Transverse colon (tissue), 4 donors: Measurements from ENCODE around the gene MT1HL1. TPM values are rescaled to one million over a fixed set of nuclear protein-coding genes. Genes with fewer than 3 reads are reported as not detected.

Experiments
- DNase-seq: peaks from one replicate; pipeline ENCODE4 v3.0.0-alpha.2; 2019
- H3K27ac ChIP-seq, 4 donors: fragments of 200-600 bp; sonication (generic); 2 replicates each; pipeline ENCODE4 v1.5.1; 2016 to 2018; ENCODE audit warnings: inconsistent platforms in 4 of 4
- H3K27me3 ChIP-seq: fragments of 200-600 bp; sonication (generic); 2 replicates; pipeline ENCODE4 v1.5.1; 2017; ENCODE audit warnings: inconsistent platforms
- H3K36me3 ChIP-seq, 4 donors: fragments of 200-600 bp; sonication (generic); 2 replicates each; pipeline ENCODE4 v1.5.1; 2017 to 2019; ENCODE audit warnings: inconsistent platforms in 4 of 4
- H3K4me1 ChIP-seq, 4 donors: fragments of 200-600 bp; sonication (generic); 2 replicates each; pipeline ENCODE4 v1.5.1; 2017 to 2020; ENCODE audit warnings: inconsistent platforms in 4 of 4
- H3K4me3 ChIP-seq, 4 donors: fragments of 200-600 bp; sonication (generic); 1 replicate in 1 of 4; 2 replicates in 3 of 4; pipeline versions ENCODE4 v1.5.1 to v1.6.1; 2017 to 2019; ENCODE audit warnings: inconsistent platforms in 4 of 4
- H3K9me3 ChIP-seq, 2 donors: fragments of 200-600 bp; sonication (generic); 2 replicates each; pipeline ENCODE4 v1.5.1; 2017 to 2019; ENCODE audit warnings: inconsistent platforms in 2 of 2
- CTCF ChIP-seq, 5 experiments: fragments of 200-600 bp in 3 of 5; fragments of 450-650 bp in 2 of 5; sonication (generic) in 3 of 5; IDR thresholded peaks; 1 replicate in 2 of 5; 2 replicates in 3 of 5; pipeline ENCODE4 v1.5.1; 2016 to 2017; ENCODE audit warnings: antibody characterized with exemption in 5 of 5, inconsistent platforms in 3 of 5, mild to moderate bottlenecking in 2 of 5, moderate library complexity in 1 of 5
- EP300 ChIP-seq: sonication (generic); formaldehyde crosslinking; IDR thresholded peaks from one replicate; pipeline ENCODE4 v1.6.1; 2017; ENCODE audit warnings: antibody characterized with exemption, low read depth
- POLR2A ChIP-seq: fragments of 450-650 bp; IDR thresholded peaks from one replicate; pipeline ENCODE4 v1.6.1; 2016; ENCODE audit warnings: antibody characterized with exemption, mild to moderate bottlenecking, moderate library complexity
- POLR2AphosphoS5 ChIP-seq, 3 donors: sonication (generic); formaldehyde crosslinking; IDR thresholded peaks; one replicate each; pipeline ENCODE4 v1.6.1; 2016; ENCODE audit warnings: antibody characterized with exemption in 3 of 3
- WGBS, 2 donors: methylation state at CpG; one replicate each; pipeline ENCODE4 v1.1.5; 2018; ENCODE audit warnings: low coverage in 1 of 2; 5-methylcytosine and 5-hydroxymethylcytosine counted together
- in situ Hi-C, 4 donors: fragments of 200-750 bp; cut with MboI; loops; one replicate each; pipeline versions ENCODE4 v1.15.0 to v1.15.1; 2017; ENCODE audit warnings: low sequenced_read_pairs in 3 of 4, low pct_ligation_motif_present in 1 of 4, low pct_unique_long_range_greater_than_20kb in 1 of 4
- intact Hi-C: fragments of 100-400 bp; cut with DNase I; formaldehyde crosslinking; loops from one replicate; pipeline ENCODE4 v1.15.1; 2023; ENCODE audit warnings: low total_unique reads
- total RNA-seq, 4 donors: library from RNA; depleted of rRNA; stranded (reverse); fragments of >200 nt; gene quantifications; one replicate each; pipeline ENCODE4 v1.1.0, GENCODE V29; 2016

MT1HL1 gene
- total RNA-seq, 4 donors from 2014 or later = not detected

DNA sequence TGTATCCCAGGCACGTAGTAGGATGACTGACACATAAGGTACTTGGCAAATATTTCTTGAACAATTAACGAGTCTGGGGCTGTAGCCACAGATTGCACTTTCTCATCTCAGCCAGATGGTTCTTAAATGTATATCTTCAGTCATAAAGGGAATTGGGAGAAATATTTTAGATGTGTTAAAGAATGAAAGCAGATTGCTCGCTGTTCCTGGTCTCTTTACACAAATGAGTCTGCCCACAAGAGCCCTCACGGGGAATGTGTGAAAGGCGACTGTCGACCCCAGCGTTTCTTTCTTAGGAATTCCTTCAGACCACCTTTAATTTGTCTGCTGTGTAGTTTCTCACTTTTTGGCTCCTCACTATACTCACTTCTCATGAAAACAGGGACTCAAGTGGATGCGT is 725 bp downstream of the MT1HL1 start:
- TF ChIP-seq POLR2A (no peak), EP300 (no peak), CTCF (IDR thresholded peaks at IDR 0.05) (no peak), POLR2AphosphoS5 (IDR thresholded peaks at IDR 0.05) (no peak)
- Histone ChIP-seq H3K4me3 (no peak overlapping the region), H3K27me3 (no peaks in the 10 kb centered on the region), H3K9me3 (no peaks in the 10 kb centered on the region), H3K27ac (no peak overlapping the region), H3K4me1 (no peaks in the 10 kb centered on the region), H3K36me3 (no peaks in the 10 kb centered on the region)
- intact Hi-C loops (no loop called here), in situ Hi-C loops (no loop called here)
- WGBS, 2 donors = 76 to 80% methylated on average over 8 of the region's 8 CpGs
- DNase-seq = no peak

- in situ Hi-C loops = no loop called here
- Histone ChIP-seq H3K27me3 (no peaks in the 10 kb centered on the region), H3K9me3 (no peaks in the 10 kb centered on the region), H3K27ac (no peak overlapping the region), H3K4me1 (peaks cover 0 to 6% (median 0%) of the 10 kb centered on the region in 4 donors), H3K4me3 (no peak overlapping the region), H3K36me3 (no peaks in the 10 kb centered on the region)
- DNase-seq = no peak
- WGBS, 2 donors = 89 to 90% methylated on average over 2 to 4 of the region's 4 CpGs
- intact Hi-C loops = no loop called here
- TF ChIP-seq EP300 (no peak), CTCF (IDR thresholded peaks at IDR 0.05) (no peak), POLR2AphosphoS5 (IDR thresholded peaks at IDR 0.05) (no peak), POLR2A (no peak)
Measured at GRCh38 chr1:237000191-237000590, 4.0 kb downstream of the MT1HL1 start.

- intact Hi-C loops (no loop called here), in situ Hi-C loops (no loop called here)
- 80 to 82% methylated on average over 2 to 3 of the region's 3 CpGs for WGBS, 2 donors
- Histone ChIP-seq H3K27ac (peak overlapping the region in 1 of 4 donors; percentile 39), H3K4me1 (peaks cover 0 to 6% (median 0%) of the 10 kb centered on the region in 4 donors), H3K4me3 (no peak overlapping the region), H3K27me3 (no peaks in the 10 kb centered on the region), H3K9me3 (no peaks in the 10 kb centered on the region), H3K36me3 (no peaks in the 10 kb centered on the region)
- TF ChIP-seq CTCF (IDR thresholded peaks at IDR 0.05) (no peak), EP300 (no peak), POLR2A (no peak)
- no peak for DNase-seq
Measured at GRCh38 chr1:236998546-236998945, 5.7 kb downstream of the MT1HL1 start.

DNA sequence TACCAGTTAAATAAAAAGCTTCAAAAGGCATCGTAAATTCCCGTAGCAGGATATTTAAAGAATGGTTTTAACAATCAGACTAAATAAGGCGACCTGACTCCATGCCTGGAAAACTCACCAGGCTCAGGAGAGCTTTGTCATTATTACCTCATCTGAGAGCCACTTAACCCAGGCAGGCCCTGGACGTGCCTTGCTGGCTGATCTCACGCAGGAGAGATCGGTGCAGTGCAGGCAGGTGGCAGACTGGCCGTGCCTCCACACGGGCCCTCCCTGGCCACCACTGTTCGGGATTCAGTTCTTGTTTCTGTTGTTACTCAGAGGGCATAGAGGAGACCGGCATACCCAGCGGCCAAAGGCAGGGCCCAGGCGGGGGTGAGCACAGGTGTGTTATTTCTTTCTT is 6.4 kb downstream of the MT1HL1 start:
- H3K4me1 ChIP-seq = peaks cover 0 to 6% (median 0%) of the 10 kb centered on the region in 4 donors
- TF ChIP-seq POLR2A = no peak
- no peak for TF ChIP-seq POLR2AphosphoS5 (IDR thresholded peaks at IDR 0.05)
- TF ChIP-seq CTCF (IDR thresholded peaks at IDR 0.05) = no peak
- no peak for TF ChIP-seq EP300
- intact Hi-C loops (no loop called here), in situ Hi-C loops (no loop called here)
- H3K36me3 ChIP-seq = no peaks in the 10 kb centered on the region
- WGBS, 2 donors = 27 to 58% methylated on average over 3 to 10 of the region's 12 CpGs
- H3K9me3 ChIP-seq = no peaks in the 10 kb centered on the region
- peak overlapping the region in 2 of 4 donors; percentile 39 to 48 for H3K27ac ChIP-seq
- no peak overlapping the region for H3K4me3 ChIP-seq
- no peaks in the 10 kb centered on the region for H3K27me3 ChIP-seq
- no peak for DNase-seq
